HTR-8/SVneo (cell line): ENCODE data around the gene ASF1A.

Source experiments
- DNase-seq: peaks from one replicate; pipeline ENCODE4 v3.0.0; 2011; ENCODE audit warnings: low spot score, mixed read lengths; ENCODE audit not compliant: insufficient read length
- FAIRE-seq: peaks from 2 replicates; lab custom pipeline; 2011; peaks lifted over from hg19 to GRCh38; lab: Jason Lieb, UNC

The ASF1A gene

GRCh38 chr6:118877806-118878205 is 16.1 kb upstream of the ASF1A start:
- FAIRE-seq (no peak), DNase-seq (no peak)

- DNase-seq (no peak), FAIRE-seq (no peak)
These were observed 12.3 kb upstream of the ASF1A start for GRCh38 chr6:118881440-118882313.

GRCh38 chr6:118882314-118882905 is 11.5 kb upstream of the ASF1A start:
- DNase-seq (no peak), FAIRE-seq (no peak)

GRCh38 chr6:118886641-118887040 is 7.3 kb upstream of the ASF1A start:
- DNase-seq (no peak), FAIRE-seq (no peak)

DNA sequence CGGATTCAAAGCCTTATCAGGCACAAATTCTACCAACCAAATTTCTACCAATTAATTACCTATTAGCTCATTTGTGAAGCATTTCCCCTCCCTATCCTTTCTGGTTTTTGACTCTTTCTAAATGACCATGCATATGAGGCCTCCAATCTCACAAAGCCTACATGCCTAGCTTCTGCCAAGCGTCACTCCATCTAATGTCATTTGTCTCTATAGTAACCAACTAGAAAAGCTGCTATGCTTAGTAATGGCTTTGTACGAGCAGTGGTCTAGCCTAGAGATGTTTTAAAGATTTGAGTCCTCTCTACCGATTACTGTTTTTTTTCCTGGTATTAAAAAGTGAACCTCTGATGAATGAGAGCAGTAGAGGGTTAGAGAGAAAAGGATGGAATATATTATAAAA is 4.8 kb upstream of the ASF1A start:
- FAIRE-seq (no peak), DNase-seq (no peak)

GRCh38 chr6:118890997-118891790 is 2.8 kb upstream of the ASF1A start:
- DNase-seq, result no peak
- no peak for FAIRE-seq

DNA sequence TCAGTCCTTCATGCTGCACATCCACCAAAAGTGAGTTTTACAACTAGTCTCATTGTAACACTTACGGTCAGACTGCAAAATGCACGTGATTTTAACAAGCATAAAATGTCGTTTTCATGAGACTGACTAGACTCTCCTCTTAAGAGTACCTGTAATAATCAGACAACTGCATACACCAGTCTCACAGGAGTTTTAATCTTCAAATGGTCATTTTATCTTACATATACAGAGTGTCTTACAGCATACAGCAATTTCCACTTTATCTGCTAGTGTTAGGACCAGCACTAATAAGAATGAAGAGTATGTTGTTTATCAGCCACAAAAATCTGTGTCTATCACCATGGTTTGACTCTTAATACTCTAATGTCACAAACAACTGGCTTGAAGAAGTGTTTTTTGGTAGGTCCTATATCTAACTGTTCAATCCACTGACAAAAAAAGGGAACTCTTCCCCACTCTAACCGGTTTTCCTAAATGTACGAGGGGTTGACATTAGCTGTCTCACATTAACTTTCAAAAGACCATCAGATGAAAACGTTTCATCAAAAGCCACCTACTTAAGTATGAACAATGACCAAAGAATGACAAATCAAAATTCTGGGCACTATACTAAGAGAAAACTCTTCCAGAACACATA is 1.5 kb upstream of the ASF1A start:
- FAIRE-seq (no peak), DNase-seq (no peak)

- DNase-seq, result peak; percentile 57
- no peak for FAIRE-seq
These were observed 717 bp upstream of the ASF1A start for GRCh38 chr6:118893064-118893806.

- DNase-seq, result peak; percentile 34
These were observed 691 bp downstream of the ASF1A start for GRCh38 chr6:118894425-118895260.

GRCh38 chr6:118895261-118895560 is 1.3 kb downstream of the ASF1A start:
- DNase-seq (no peak), FAIRE-seq (no peak)

More at GRCh38 chr6:118894425-118895260, 691 bp downstream of the ASF1A start:
- no peak for FAIRE-seq

DNA sequence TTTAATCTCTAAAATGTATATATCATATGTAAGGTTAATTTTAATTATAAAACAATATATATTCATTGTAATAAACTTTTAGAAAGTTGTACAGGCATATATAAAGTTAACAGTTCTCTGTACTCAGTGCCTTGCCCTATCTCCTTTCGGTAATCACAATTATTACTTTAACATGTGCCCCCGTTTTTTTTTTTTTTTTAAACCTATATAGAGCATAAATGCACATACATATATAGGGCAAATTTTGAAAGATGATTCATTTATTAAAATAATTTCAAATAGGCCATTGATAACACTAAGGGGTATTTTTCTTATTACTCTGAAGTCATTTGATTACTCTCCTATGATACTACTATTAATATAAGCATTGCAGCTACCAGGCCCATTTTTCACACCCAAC is 1.9 kb downstream of the ASF1A start:
- DNase-seq (no peak), FAIRE-seq (no peak)

GRCh38 chr6:118896339-118897136 is 2.6 kb downstream of the ASF1A start:
- no peak for FAIRE-seq
- peak; percentile 30 for DNase-seq

DNA sequence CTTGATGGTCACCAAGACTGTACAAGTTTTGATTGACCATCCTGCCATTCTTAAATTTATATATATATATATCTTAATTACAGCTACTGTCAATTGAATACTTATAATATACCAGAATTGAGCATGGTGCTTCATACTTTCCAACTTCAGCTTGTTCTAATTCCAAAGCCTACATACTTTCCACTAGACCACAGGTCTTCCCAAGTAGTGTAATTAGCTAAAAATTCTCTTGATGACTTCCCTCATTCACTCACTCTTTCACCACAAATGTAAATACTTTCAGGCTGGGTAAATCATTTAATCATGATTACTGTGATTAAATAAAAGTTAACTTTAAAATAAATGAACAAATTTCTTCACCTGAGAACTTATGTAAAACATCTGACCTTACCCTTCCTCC is 3.4 kb downstream of the ASF1A start:
- FAIRE-seq, result no peak
- DNase-seq, result no peak

DNA sequence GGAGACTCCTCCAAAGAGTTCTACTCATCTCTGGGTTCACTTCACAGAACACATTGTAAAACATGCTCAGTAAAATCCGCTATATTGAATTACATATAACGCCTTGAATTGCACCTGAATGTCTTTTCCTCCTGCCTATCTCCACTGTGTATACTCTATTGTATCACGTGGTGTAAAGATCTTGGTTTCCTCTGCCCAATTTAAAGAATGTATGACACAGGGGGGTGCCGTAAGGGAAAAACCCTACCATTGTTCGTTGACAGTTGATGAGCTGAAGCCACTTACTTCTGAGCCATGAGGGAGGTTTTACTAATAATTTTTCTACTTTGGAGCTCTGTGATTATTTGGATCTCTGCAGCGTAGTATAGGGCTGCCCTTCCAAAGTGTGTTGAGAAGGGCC is 6.0 kb downstream of the ASF1A start:
- no peak for DNase-seq
- no peak for FAIRE-seq

- DNase-seq (no peak), FAIRE-seq (no peak)
These were observed 8.8 kb downstream of the ASF1A start for GRCh38 chr6:118902726-118903125.

DNA sequence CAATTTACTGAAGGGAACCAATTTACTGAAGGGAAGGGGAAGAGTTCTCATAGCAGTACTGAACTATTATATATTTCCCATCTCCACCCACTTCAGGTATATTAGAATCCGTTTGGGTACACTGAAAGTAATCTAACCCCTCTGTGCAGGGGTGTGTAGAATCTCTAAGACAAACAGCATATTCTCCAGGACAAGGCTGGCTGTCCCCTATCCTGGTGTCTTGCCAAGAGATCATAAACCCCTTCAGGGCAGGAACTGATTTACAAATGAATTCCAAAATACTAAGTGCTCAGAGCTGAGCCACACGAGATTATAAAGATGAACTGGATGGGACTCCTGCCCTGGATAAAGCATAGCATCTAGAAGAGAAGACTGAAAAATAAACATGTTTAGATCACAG is 9.2 kb downstream of the ASF1A start:
- DNase-seq (no peak), FAIRE-seq (no peak)

DNA sequence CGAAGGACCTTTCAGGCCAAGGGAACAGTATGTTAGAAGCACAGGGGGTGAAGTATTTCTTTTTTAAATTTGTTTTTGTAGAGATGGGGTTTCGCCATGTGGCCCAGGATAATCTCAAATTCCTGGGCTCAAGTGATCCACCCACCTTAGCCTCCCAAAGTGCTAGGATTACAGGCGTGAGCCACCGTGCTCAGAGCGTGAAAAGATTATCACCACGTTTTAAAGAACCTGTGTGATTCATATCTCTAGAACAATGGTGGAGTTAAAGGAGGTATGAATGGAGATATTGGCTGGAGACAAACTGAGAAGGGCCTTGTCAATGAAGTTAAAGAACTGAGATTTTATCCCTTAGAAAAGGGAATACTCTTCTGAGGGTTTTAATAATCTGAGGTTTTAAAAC is 9.7 kb downstream of the ASF1A start:
- FAIRE-seq, result no peak

GRCh38 chr6:118905084-118905483 is 11.1 kb downstream of the ASF1A start:
- FAIRE-seq, result no peak
- no peak for DNase-seq

More for the DNA sequence above, 9.7 kb downstream of the ASF1A start:
- no peak for DNase-seq
